GM18519 (cell line): Measurements from ENCODE around the gene RASA2.
A peak's percentile ranks its signal among the peaks of the same experiment; 100 is the strongest.

ENCODE experiments used
- ATAC-seq: cut with Tn5 transposase; IDR thresholded peaks from one replicate; pipeline ENCODE4 v1.9.1; 2021; ENCODE audit warnings: mild to moderate bottlenecking, moderate library complexity; ENCODE audit not compliant: unreplicated experiment, low FRiP score

The RASA2 gene

GRCh38 chr3:141486746-141487520 lies at the start of gene RASA2:
RASA2 (plus strand) TSS chr3:141487027; CDS start chr3:141487084, 57 bp downstream.
- ATAC-seq: peak; percentile 43

GRCh38 chr3:141439589-141439988 lies 47.2 kb upstream of the RASA2 start:
- no peak for ATAC-seq

- ATAC-seq: peak; percentile 4
These were observed 45.9 kb upstream of the RASA2 start for GRCh38 chr3:141440942-141441341.

GRCh38 chr3:141441381-141442364 lies 45.2 kb upstream of the RASA2 start:
- peak; percentile 79 for ATAC-seq

- ATAC-seq: no peak
These were observed 44.4 kb upstream of the RASA2 start for GRCh38 chr3:141442446-141442845.

GRCh38 chr3:141442914-141443313 lies 43.9 kb upstream of the RASA2 start:
- no peak for ATAC-seq

- no peak for ATAC-seq
These were observed 42.1 kb upstream of the RASA2 start for GRCh38 chr3:141444586-141445285.

GRCh38 chr3:141445990-141446389 lies 40.8 kb upstream of the RASA2 start:
- no peak for ATAC-seq

- ATAC-seq: no peak
These were observed 40.1 kb upstream of the RASA2 start for GRCh38 chr3:141446737-141447136.

- no peak for ATAC-seq
These were observed 39.4 kb upstream of the RASA2 start for GRCh38 chr3:141447383-141447782.

- ATAC-seq: no peak
These were observed 38.1 kb upstream of the RASA2 start for GRCh38 chr3:141448606-141449220.

GRCh38 chr3:141449424-141449823 lies 37.4 kb upstream of the RASA2 start:
- no peak for ATAC-seq

- ATAC-seq: no peak
These were observed 36.0 kb upstream of the RASA2 start for GRCh38 chr3:141450727-141451375.

- ATAC-seq: peak; percentile 61
These were observed 34.8 kb upstream of the RASA2 start for GRCh38 chr3:141452045-141452444.

GRCh38 chr3:141452773-141453172 lies 34.1 kb upstream of the RASA2 start:
- no peak for ATAC-seq

GRCh38 chr3:141454054-141454453 lies 32.8 kb upstream of the RASA2 start:
- ATAC-seq: no peak

- ATAC-seq: no peak
These were observed 31.8 kb upstream of the RASA2 start for GRCh38 chr3:141454906-141455602.

GRCh38 chr3:141455603-141456300 lies 31.1 kb upstream of the RASA2 start:
- no peak for ATAC-seq

- ATAC-seq: no peak
These were observed 30.6 kb upstream of the RASA2 start for GRCh38 chr3:141456301-141456625.
